Subcutaneous adipose tissue (tissue), 4 donors: ENCODE measurements around the gene TTC28. TPM values are rescaled to one million over a fixed set of nuclear protein-coding genes. Genes with fewer than 3 reads are reported as not detected.

Experiments used
- total RNA-seq, 4 donors: library from RNA; depleted of rRNA; stranded (reverse); fragments of >200 nt; gene quantifications; one replicate each; pipeline ENCODE4 v1.1.0, GENCODE V29; 2016
- TF ChIP-seq, protein P1 (sequence below): fragments of 450-650 bp; IDR thresholded peaks from one replicate; pipeline ENCODE4 v1.5.1; 2016; ENCODE audit warnings: low read depth, mild to moderate bottlenecking, control low read depth, antibody characterized with exemption, moderate library complexity

TTC28 gene
- total RNA-seq, 4 donors from 2014 or later, result 42.6 to 71.6 (median 43.4) TPM

DNA sequence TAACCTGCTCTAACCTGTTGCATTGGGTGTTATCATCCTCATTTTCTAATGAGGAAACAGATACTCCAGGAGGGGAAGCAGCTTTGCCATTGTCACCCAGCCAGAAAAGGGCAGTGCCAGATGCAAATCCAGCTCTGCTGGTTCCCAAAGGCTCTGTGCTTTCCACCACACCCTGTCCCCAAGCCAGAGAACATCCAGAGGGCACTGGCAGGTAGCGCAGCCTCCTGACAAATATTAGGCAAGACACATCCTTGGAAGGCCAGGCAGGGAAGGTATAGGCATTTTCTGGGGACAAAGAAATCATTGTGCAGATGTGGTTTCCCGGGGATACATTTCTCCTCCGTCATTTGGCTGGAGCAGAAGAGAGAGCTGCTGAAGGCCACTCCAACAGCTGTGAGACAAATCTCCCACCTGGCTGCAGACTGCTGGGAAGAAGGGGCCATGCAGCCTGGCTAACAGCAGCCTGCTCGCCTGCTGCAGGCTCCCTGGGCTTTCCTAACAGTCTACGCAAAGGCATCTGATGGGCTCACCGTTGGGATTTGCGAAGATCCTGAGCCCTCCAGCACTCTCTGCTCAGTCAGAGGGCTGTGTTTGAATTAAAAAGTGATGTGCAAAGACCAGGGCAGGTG is 666.7 kb downstream of the TTC28 start:
- TF ChIP-seq, protein P1, sequence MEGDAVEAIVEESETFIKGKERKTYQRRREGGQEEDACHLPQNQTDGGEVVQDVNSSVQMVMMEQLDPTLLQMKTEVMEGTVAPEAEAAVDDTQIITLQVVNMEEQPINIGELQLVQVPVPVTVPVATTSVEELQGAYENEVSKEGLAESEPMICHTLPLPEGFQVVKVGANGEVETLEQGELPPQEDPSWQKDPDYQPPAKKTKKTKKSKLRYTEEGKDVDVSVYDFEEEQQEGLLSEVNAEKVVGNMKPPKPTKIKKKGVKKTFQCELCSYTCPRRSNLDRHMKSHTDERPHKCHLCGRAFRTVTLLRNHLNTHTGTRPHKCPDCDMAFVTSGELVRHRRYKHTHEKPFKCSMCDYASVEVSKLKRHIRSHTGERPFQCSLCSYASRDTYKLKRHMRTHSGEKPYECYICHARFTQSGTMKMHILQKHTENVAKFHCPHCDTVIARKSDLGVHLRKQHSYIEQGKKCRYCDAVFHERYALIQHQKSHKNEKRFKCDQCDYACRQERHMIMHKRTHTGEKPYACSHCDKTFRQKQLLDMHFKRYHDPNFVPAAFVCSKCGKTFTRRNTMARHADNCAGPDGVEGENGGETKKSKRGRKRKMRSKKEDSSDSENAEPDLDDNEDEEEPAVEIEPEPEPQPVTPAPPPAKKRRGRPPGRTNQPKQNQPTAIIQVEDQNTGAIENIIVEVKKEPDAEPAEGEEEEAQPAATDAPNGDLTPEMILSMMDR, result no peak

DNA sequence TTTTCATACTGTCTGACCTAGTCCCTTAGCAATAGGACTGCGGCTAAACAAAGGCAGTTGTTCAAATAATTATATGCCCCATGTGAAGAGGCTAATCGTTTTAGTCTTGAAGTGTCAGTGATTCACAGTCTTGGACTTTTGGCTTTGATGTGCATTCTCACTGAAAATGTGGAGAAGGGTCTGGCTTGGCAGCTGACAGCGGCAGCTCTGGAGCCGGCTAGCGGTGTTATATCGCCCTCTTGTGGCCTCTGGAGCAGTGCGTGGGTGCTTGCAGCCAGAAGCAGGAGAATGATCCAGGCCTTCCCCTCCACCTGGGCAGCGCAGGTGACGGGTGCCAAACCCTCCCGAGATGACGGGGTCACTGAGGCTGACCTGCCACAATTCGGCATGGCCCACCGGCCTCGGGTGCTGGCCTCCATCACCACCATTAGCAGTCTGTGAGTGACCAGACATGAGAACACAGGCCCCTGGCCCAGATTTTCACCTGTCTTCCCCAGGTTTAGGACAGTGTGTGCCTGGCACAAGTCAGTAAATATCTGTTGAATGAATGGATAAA is 670.3 kb downstream of the TTC28 start:
- TF ChIP-seq, protein P1, result no peak

DNA sequence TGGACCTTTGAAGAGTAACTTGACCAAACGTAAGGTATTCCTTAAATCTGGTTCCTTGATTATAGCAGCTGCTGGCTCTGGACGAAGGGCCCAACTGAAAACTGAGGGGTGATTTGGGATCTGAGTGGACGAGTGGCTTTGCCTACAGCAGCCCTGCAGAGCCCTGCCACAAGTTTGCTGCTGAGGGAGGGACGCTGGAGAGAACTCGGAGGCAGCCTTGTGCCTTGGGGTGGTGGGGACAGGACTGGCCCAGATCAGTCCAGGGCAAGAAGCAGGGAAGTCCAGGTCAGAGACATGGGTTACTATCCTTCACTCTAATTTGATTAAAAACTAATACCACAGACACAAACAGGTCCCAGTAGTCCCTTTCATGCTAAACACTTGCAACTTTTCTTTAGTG is 671.0 kb downstream of the TTC28 start:
- TF ChIP-seq, protein P1, result no peak

DNA sequence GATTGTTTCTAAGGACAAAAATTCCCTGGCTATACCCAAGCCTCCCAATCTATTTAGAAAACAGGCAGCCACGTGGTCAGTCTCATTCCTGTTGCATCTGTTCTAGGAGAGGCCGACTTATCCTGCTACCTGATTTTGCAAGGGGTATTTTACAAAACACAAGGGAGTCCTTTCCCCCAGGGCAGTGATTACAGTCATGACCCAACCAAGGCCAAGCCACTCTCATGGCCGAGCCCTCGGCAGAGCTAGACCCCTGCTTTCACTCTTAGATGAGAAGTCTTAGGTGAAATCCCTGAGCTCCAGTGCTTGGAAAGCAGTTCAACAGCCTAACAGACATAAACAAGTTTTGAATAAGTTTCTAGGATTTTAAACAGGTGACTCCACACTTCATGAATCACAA is 671.6 kb downstream of the TTC28 start:
- TF ChIP-seq, protein P1, result no peak

DNA sequence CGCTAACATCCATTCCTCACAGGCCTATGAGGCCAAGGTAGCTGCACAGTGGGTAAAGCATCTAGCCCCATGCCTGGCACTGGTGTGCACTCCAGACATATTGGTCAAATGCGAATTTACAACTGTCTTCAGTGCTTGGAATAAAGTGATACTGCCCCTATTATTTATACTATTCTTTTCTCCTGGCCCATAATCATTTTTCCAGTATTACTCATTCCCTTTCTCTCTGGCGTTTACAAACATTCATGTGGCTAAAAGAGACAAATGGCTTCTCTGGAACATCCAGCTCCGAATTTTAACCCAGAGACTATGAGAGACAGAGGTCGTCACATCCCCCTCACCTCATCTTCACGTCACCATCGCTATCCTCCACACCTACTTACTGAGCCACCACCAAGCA is 673.4 kb downstream of the TTC28 start:
- TF ChIP-seq, protein P1, result no peak

DNA sequence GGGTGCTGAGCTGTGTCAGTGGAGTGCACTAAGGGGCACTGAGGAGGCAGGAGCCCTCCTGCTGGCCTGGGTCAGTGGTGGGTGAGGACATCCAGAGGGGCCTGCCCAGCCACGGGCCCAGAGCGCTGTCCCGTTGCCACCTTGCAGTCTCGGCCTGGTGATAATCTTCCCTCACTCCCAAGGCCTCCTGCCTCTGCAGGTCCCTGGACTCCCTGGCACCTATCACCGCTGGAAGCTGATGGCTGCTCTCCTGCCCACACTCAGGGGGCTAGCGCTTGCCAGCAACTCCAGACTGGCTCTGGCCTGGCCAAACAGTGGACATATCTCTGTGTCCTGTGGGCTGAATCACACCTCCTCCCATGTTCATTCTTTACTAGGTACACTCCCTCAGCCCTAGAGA is 674.1 kb downstream of the TTC28 start:
- TF ChIP-seq, protein P1, result no peak

DNA sequence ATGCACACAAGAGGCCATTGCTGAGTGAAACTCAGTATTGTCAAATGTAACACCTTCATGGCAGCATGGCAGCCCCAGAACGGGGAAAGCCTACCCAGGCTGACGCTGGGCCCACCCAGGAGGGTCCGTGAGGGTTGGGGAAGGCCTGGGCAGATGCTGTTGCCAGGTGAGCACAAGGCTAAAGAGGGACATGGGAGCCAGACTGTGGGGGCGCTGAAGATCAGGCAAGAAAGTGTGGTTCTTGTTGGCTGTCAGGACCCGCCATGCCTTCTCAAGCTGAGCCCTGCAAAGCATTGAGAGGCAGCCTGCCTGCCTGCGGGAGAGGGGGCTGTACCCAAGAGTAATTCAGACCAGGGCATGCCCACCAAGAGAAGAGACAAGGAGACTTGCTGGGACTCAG is 675.6 kb downstream of the TTC28 start:
- TF ChIP-seq, protein P1, result no peak
